Kasumi-1 (cell line): ENCODE results near the gene DUOXA1.

Experiments used
- DNase-seq, 2 experiments: peaks; one replicate each; lab custom pipeline; 2025; lab: John Stamatoyannopoulos, UW

DUOXA1 gene, protein sequence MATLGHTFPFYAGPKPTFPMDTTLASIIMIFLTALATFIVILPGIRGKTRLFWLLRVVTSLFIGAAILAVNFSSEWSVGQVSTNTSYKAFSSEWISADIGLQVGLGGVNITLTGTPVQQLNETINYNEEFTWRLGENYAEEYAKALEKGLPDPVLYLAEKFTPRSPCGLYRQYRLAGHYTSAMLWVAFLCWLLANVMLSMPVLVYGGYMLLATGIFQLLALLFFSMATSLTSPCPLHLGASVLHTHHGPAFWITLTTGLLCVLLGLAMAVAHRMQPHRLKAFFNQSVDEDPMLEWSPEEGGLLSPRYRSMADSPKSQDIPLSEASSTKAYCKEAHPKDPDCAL

DNA sequence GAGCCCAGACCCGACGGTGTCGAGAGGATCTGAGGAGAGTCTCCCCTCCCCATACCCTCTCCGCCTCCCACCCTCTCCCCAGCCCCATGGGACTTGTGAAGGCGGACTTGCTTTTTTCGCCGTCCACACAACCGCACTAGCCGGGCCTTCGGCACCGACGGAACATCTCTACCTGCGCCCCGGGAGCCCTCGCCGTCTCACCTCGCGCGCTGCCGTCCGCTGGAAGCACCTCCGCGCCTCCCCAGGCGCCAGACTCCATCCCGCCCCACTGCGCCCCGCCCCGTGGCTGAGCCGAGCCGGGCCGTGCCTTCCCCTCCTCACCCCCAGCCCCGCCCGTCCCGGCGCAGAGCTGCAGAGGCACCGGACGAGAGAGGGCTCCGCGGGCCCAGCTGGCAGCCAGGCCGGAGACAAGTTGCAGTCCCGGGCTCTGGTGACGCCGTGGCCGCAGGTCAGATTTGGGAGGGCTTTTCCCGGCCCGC, at the start of gene DUOXA1, which contains the start of gene DUOX1:
Gene DUOXA1 (minus strand): TSS at position 229 of the 479 bp plus-strand sequence. CDS start 6,865 bp downstream, outside the sequence.
Gene DUOX1 (plus strand): TSS at position 344 of the 479 bp plus-strand sequence. CDS start 1,973 bp downstream, outside the sequence.
- no peak for DNase-seq

DNA sequence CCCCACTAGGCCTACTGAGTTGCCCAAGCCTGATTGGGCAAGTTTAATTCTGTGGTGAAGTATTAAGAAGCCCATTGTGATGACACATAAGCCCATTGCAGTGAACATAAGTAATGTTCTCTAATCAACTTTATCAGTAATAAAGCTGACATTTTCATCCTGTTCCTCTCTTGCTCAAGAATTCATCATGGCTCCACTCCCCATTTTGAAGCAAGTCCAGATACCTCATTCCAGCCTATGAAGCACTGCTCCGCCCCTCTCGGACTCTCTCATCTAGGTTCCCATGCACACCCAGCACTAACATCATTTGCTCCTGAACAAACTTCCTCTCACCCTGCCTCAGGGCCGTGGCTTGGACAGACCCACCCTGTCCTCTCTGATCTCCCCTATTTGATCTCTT, 47.6 kb upstream of the DUOXA1 start:
- no peak for DNase-seq

DNA sequence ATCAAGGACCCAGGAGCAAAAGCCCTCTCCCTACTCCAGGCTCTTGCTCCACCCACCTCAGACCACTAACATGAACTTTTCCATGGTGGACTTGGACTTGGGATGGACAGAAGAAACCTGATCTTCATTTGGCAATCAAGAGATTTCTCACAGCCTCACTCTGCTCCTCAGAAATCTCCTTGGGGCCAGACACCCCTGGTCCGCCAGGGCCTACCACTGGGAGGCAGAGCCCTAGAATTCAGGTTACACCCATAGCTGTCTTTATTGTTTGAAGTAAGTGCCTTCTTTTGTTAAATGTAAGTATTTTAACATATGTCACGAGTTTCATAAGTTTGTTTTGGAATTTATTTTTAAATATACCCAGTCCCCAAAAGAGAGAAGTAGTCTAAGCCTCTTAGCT, 44.9 kb upstream of the DUOXA1 start:
- DNase-seq: no peak

DNA sequence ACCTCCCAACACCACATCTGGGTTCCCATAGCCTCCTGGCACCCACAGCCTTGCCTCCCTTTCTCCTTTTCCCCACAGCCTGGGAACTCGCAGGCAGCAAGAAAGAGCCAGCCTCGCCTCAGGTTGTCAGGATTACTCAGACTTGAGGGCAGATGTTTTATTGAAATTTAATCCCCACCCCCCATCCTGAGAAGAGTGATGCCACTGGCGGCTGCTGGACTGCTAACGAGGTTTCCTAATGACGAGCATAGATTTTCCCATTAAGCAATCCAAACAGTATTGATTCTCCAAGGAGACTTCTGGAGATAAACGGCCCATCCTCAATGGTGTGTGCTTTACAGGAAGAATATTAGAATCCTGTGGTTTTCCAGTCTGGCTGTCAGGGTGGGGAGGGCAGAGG, 44.4 kb upstream of the DUOXA1 start:
- DNase-seq: no peak

DNA sequence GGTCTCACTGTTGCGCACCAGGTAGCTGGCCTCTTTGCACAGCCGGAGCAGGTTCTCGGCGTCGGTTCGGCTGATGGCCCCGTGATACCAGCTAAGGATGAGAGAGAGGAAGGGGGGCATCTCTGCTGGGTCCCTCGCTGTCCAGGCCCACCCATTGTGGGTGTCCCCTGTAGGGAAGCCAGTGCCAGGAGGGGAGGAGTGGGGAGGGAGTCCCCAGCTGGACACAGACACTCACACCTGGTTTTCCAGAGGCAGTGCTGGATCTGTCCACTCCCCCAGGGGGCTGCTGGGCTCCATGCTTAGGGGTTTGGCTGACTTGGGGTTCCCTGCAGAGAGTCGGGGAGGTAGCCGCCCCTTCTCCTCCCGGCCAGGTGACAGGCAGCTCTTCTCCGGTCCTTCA, 42.2 kb upstream of the DUOXA1 start:
- DNase-seq: no peak

DNA sequence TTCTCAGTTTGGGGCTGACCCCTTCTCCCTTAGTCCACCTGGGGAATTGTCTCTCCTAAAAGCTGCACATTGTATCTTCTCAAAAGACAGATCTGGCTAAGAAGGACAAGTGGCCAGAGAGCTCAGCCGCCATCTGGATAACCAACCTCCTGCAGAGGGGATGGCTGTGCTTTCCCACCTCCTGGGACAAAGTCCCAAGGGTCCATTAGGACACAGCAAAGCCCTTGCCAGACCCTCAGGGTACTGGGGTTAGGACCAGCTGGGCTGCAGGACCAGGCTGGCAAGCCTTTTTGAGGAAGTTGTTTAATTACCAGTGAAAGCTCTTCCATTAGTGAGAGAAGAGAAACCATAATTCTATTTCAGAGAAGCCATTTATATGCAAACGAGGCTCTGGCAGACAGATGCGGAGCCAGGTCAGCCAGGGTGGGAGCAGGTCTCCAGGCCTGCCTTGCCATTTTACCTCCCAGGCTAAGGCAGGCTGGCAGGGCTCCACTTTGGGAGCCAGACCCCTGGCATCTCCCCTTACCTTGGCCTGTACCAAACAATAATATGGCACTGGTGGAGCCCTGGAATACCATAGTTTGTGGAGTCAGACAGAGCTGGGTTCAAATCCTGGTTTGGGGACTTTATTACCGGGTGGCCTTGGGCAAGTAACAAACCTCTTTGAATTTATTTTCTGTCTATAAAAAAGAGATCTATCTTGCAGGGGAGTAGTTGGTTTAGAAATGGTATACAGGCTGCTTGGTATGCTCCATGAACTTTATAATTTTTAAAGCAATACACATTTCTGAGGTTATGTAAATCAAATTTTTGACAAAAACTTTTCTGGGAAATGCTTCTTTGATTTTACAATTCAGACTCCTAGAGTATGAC, 40.2 kb upstream of the DUOXA1 start:
- DNase-seq: no peak

DNA sequence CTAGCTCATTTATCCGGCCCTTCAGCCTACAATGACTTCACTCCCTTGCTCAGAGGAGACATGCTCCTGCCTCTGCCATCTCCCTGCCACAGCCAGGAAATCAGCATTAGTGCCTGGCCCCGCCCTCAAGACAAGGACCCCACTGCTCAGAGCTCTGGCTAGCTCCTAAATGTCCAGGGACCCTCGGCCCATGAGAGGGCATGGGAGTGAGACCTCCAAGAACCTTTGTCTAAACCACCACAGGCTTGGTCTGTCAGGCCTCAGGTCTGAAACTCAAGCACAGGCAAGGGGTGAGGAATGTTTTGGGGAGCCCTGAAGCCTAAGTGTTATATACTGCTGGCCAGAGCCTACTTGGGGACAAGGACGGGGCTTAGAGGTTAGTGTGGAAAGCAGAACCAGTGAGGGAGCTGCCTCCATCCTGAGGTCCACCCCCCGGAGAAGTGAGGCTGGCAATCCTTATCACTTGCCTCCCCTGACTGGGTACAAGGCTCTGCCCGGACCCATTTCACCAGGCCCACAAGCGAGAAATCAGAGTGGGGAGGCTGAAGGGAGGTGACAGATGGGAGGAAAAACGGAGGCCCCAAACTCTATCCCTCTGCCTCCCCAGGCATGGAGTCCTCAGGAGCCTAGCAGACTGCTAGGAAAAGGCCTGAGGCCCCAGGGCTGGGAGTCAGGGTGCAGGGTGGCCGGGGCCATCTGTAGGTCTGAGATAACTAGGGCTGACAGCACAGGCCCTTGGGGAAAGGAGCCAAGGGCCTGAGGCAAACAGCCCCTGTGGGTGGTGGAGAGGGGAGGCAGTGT, 39.3 kb upstream of the DUOXA1 start:
- no peak for DNase-seq

DNA sequence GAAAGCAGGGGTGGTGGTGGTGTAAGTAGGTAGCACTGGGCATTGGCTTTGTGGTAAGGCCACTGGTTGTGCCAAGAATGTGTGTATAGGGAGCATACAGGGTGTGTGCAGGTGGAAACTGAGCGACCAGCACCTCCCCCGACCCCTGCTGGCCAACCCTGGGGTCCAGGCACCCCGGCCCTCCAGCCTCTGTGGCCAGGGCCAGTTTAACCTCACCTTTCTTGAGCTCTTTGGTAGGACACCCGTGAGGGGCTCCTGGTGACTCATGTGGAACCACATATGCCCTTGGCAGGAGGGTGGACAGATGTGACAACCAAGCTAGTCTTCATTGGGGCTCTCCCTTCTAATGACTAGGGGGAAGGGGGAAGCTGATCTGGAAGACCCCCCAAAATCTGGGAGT, 38.6 kb upstream of the DUOXA1 start:
- DNase-seq: no peak

DNA sequence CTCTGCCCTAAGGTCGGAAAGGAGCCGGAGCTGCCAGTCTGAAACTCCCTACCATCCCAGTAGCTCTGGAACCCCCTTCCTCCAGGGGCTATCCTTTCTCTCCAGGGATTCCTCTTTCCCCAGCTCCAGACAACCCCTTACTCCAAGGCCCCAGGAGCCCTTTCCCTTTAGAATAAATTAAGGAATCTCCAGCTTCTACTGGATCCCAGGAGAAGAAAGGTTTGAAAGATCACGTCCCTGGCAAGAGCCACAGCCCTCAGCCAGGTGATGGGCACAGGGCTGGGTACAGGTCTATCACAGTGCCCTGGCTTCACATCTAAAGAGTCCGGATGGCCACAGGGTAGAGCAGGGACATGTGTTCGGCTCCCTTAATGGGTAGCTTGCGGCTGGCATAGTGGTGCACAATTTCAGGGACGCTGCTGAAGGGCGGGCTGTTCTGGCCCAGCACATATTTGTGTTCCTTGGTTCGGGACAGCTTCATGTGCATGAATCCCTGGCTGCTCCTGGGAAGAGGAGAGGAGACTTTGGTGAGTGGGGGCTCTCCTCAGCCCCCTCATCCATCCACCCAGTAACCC, 38.0 kb upstream of the DUOXA1 start:
- DNase-seq: no peak

DNA sequence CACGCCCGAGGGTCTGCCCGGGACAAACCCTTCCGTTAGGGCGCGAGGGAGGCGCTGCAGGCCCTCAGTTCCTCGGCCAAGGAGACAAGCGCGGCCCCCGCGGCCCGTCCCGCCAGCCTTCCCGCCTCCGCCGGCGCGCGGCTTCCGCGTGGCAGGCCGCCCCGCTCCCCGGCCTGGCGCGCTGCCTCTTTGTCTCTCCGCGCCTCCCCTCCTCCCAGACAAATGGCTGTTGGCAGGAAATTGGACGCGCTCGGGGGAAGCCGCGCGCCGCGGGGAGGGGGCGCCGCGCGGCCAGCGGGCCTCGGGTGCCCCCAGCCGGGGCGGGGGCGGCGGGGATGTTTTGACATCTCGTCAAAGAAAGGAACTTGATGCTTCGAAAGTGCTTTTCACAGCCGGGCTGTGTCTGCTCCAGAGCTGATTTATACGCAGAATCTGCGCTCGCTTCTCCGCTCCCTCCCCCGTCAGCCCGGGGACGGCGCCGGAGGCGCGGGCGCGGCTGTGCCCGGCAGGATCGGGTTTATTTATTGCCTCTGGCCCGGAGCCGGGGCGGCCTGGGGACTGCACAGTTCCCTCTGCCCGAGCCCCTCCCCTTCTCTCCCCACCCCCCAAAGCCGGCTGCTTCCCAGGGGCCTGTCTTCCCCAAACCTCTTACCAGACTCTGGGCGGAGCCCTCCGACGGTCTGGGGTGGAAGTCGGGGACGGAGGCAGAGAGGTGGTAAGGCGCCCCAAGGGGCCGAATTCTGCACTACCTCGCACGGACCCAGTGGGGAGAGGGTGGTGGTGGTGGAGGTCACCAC, 37.4 kb upstream of the DUOXA1 start:
- peak; percentile 56 to 81 for DNase-seq

DNA sequence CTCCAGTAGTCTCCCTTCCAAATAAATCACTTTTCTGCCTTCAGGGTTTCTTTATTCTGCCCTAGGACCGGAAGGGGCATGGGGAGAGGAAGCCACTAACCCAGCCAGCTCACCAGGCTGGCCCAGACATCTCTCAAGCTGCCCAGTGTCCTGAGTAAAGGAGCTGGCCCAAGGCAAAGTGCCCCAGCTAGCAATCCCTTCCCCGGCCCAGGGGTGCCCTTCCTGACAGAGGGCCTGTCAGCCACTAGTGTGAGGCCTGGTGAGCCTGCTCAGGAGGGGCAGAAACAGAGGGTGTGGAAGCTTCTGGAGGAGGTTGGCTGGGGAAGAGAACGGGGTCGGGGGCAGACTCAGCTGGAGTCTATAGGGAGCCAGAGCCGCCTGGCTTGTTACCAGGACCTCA, 35.9 kb upstream of the DUOXA1 start:
- no peak for DNase-seq

DNA sequence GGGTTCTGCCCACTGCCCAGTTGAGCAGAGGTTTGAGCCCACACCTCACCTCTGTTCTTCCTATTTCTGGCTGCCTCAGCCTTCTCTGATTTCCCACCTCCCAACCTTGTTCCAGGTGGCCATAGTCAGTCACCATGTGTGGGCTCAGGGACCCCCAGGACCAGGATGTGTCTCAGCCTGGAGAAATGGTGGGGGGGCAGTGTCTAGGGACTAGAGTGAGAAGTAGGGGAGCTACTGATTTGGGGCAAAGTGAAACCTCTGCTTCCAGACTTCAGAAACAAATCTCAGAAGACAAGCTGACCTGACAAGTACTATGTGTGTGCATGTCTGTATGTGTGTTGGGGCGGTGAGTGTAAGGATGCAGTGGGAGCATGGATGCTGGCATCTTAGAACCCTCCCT, 35.2 kb upstream of the DUOXA1 start:
- DNase-seq: no peak

DNA sequence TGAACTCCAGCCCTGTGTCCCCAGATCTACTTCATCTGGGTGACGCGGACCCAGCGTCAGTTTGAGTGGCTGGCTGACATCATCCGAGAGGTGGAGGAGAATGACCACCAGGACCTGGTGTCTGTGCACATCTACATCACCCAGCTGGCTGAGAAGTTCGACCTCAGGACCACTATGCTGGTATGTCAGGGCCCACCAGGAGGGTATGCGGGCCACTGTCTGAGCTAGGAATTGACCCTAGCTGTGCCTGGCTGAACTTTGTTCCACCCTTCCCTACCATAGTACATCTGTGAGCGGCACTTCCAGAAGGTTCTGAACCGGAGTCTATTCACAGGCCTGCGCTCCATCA, 33.8 kb upstream of the DUOXA1 start:
- no peak for DNase-seq

DNA sequence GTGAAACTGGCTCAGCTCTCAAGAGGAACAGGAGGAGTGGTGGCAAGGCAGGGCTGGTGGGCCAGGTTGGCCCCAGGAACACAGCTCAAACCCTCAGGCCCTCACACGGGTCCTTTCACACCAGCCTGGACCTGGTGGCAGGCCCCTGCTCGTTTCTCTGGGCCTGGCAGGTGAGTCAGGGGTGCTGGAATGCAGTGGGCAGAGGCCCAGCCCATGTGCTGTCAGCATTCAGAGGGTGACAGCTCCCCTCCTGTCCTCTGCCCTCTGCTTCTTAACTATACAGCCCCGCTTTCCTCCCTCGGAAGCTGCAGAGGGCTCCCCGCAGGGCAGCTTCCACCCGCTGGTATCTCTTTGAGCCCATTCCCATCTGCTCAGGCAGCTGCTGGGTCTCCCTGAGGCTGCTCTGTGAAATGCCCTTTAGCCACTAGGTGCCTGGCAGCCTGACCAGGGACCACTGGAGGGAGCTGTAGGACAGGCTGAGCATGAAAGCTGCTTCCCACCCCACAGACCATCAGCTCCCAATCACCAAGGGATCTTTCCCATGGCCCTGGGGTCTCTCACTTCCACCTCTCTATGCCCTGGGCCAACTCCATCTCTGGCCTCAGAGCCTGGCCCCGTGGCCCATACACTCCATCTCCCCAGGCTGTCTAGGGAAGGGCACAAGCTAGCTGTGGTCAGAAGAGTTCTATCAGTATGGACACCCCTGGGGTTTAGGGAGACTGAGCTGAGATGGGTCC, 33.3 kb upstream of the DUOXA1 start:
- peak; percentile 40 to 54 for DNase-seq

DNA sequence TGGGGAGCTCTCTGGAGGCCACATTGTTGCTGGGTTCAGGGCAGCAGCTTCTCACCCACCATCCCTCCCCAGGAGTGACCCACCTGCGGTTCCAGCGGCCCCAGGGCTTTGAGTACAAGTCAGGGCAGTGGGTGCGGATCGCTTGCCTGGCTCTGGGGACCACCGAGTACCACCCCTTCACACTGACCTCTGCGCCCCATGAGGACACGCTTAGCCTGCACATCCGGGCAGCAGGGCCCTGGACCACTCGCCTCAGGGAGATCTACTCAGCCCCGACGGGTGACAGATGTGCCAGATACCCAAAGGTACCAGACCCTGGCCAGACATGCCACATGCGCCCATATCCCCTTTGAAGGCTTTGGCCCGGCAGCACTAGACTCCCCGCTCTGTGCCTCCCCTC, 32.0 kb upstream of the DUOXA1 start:
- no peak for DNase-seq

DNA sequence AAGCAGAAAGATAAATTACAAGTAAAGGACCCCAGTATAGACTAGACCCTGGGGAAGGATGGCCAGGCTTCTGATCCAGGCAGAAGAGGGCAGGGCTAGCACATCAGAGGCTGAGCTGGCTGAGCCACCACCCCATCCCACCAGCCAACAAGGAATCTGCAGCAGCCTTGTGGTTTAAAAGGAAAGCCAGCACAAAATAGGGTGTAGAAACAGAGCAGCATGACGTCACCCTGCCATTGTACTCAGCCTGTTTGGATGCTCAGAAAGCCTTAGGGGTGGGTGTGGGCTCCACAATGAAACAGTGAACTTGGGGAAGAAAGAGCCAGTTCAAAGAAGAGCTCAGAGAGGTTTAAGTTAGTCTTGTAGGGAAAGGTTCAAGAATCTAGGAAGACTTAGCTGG, 28.3 kb upstream of the DUOXA1 start:
- no peak for DNase-seq

DNA sequence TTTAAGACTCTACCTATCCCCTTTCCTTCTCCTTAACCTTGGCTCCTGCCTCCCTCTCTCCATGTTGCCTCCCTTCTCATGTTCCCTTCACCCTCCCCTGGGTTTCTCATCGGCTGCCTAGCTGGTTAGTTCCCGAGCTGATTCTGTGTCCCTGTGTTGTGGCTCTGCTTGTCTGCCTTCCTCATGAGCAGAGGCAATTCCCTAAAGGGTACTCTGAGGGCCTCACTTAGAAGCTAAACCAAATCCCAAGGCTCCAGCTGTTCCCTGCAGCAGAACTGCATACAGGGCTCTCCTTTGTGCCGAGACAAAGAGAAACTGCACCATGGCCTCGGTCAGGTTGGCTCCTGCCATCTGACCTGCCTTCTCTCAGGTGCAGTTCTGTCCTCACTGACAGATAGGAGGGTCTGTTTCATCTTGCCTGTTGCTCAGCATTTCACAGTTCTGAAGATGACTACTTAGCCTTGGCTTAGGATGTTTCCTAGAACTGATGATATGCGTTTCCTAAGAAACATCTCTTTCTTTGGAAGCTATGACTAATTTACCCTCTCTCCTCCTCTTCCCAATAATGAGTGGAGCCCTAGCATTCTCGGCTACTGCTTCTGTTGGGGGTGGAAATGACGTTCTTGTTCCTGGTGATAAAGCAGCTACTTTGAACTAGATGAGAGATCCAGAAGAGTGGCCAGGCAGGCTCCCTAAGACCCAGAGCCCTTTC, 27.2 kb upstream of the DUOXA1 start:
- DNase-seq: no peak

DNA sequence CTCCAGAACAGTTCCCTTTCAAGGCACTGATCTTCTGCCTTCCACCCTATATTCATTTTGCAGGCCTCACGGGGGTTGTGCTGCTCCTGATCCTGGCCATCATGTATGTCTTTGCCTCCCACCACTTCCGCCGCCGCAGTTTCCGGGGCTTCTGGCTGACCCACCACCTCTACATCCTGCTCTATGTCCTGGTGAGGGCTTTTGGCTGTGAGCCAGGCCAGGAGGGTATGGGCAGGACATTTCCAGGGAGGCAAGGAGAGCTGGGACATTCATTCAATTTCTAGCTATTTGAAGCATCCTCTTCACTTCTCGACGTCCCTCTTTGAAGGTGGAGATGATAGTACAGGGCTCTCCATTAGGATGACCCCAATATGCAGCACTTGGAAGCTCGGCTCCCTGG, 26.1 kb upstream of the DUOXA1 start:
- DNase-seq: no peak

DNA sequence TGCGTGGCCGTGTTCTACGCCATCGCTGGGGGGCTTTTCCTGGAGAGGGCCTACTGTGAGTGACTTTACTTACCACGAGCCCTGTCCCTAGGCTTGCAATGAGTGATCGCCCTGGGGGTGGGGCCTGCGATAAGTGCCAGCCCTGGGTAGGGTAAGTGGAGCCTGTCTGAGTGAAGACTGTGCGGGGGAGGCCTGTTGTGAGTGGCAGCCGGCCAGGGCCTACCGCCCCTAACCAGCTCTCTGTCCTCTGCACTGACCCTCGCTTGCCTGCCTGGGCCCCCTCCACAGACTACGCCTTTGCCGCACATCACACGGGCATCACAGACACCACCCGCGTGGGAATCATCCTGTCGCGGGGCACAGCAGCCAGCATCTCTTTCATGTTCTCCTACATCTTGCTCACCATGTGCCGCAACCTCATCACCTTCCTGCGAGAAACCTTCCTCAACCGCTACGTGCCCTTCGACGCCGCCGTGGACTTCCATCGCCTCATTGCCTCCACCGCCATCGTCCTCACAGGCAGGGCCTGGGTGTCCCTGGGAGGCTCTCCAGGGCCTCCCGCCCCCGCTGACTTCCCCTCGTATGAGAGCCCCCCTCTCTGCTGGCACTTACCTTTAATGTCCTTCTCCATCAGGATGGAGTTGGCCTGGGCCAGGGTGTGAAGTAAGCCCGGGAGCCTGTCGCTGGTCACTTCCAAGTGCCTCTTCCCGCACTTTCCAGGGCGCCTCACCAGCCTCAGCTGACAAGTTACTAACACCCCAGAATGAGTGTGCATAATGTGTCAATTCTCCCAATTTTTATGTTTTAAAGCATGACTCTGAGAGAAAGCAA, 22.5 kb upstream of the DUOXA1 start:
- DNase-seq: no peak
